Stimulated activated CD4-positive, alpha-beta T cell treated with anti-CD3 and anti-CD28 coated beads, Interleukin-4, amount 100 ng/mL, for 1 hour (primary cell): ENCODE data around the gene C6orf120.

ENCODE experiments used
- DNase-seq: peaks from one replicate; pipeline ENCODE4 v3.0.0-alpha.2; 2020

C6orf120 gene

GRCh38 chr6:169726049-169726400 is 24.1 kb downstream of the C6orf120 start:
- DNase-seq = no peak

DNA sequence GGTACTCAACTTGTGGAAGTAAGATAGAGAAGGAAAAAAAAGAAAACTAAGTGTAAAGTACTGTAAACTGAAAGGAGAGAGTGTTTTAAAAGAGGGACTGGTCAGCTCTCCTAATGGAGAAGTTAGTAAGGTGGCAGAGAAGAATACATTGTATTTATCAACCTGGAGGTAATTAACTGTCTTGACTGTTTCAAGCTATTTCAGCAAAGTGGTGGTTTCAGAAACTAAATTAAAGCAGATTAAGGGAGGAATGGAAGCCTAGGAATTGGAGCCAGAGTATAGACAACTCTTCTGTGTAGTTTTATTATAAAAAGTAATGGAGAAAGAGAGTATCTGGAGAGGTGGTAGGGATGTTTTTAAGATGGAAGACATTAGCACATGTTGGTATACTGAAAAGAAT is 25.0 kb downstream of the C6orf120 start:
- no peak for DNase-seq

- no peak for DNase-seq
Observed at GRCh38 chr6:169729961-169730360, 28.0 kb downstream of the C6orf120 start.

DNA sequence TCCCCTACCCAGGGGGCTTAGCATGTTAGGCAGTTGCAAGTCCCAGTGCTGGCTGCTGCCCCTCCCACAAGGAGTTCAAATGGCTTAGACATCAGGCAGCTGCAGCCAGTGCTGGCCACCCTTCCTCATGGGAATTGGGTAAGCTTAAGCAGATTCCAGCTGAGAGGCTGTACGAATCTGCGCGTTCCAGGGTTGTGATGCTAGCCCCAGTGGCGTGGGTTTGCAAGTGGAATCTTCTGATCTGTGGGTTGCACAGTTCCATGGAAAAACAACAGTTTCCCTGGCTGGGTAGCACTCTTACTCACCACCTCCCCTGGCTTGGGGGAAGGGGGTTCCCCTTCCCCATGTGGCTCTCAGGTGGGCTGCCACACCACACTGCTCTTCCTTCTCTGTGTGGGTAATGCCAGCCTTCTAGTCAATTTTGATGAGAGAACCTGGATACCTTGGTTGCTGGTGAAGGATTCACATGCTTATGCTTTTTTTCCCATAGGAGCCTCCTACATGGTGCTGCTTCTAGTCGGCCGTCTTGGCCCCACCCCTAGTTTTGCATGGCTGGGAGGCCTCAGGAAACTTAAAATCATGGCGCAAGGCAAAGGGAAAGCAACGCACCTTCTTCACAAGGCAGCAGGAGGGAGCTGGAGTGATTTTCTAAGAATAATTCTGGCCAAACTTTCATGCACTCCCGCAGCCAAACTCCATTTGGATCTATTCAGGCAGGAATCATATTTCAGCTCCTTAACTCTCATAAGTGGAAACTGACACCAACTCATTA is 36.5 kb downstream of the C6orf120 start:
- DNase-seq = no peak

- no peak for DNase-seq
Observed at GRCh38 chr6:169738976-169739529, 37.1 kb downstream of the C6orf120 start.

- DNase-seq = no peak
Observed at GRCh38 chr6:169741344-169741743, 39.4 kb downstream of the C6orf120 start.

- DNase-seq = no peak
Observed at GRCh38 chr6:169745405-169745804, 43.5 kb downstream of the C6orf120 start.

GRCh38 chr6:169746556-169746955 is 44.6 kb downstream of the C6orf120 start:
- no peak for DNase-seq

DNA sequence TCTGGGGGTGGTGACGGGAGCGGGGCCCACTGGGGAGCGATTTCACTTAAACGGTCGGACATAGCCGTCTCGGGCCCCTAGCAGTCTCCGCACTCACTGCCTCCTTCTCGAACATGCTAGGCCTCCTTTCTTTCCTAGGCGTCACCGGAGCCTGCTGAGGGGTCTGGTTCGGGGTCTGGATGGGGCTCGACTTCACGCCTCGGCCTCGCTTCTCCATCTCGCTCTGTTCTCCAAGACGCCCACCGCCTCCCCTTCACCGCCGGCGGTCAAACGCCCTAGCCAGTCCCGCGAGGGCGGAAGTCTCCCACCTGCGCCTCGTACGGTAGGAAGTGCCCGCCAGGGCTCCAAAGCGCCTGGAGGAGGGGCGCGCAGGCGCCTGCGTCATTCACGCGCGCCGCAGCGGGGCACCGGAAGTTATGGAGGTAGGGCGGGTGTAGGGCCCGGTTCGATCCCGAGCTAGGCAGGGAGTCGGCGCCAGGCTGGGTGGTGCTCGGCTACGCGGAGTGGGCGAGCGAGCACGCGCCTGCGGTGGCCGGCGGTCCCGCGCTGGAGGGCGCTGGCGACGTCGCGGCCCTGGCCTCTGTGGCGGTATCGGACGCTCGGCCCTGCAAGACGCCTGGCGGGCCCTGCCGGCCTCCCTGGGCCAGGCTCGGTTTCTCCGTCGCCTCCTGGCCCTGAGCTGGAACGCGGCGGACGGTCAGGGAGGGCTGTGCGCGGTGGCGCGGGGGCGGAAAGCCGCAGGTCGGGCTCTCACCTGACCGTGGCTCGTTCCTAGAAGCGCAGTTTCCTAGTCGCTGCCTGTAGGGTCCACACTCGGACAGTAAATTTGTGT is 49.5 kb downstream of the C6orf120 start, which contains the start of the genes DYNLT2 and ERMARD:
DYNLT2 (minus strand) TSS at position 331 of the 832 bp plus-strand sequence; CDS start at position 217, 114 bp downstream.
ERMARD (plus strand) TSS at position 381 of the 832 bp plus-strand sequence; CDS start at position 417, 36 bp downstream.
- DNase-seq = peak; percentile 93

- DNase-seq = no peak
Observed at GRCh38 chr6:169752074-169752623, 50.2 kb downstream of the C6orf120 start.
